NCI-H2196 treated with DMSO at 0.1 percent for 48 hours (cell line): ENCODE results near the gene DAB1.

Source experiments
- DNase-seq: peaks from one replicate; lab custom pipeline; 2025; ENCODE audit not compliant: unreplicated experiment; lab: John Stamatoyannopoulos, UW

The DAB1 gene

DNA sequence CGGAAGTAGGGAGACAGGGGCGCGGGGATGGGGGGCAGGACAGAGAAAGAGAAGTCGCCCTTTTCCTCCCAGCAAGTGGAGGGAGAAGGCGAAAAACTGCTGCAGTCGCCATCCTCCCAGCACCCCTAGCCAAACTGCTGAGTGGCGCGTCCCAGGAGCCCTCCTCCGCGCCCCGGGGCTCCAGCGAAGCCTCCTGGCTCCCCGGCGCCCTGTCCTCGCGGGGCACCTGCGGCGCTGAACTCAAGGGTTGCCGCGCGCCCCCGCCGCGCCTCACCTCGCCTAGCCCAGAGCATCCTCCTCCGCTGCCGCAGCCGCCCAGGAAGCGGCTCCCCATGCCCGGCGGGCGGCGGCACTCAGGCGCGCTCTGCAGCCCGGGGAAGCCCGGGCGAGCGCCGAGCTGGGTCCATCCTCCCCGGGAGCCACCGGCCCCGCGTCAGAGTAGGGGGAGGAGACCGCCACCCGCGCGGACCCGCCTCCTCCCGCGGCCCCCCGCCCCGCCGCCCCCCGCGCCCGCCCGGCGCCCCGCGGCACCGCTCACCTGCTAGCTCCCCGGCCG is at the start of gene DAB1:
Gene DAB1 (minus strand): TSS at position 405 of the 556 bp plus-strand sequence. CDS start 133,030 bp downstream, outside the sequence.
- no peak for DNase-seq

DNA sequence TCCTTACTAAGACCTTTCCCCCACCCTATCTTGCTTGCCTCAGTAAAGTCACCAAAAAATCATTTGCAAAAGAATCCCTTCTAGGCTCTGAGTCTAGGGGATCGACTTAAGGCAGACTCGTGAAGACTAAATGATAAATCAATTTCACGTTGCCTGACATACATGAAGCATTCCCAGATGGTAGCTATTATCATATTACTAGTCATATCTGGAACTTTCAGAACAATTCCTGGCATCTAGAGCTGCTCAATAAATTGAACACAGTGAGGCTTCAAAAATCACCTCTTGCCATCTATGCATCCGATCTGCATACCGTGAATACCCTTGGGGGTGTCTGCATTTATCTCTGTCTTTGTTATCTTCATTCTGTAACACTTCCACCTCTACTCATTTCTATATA is 49.6 kb upstream of the DAB1 start:
- DNase-seq: no peak

DNA sequence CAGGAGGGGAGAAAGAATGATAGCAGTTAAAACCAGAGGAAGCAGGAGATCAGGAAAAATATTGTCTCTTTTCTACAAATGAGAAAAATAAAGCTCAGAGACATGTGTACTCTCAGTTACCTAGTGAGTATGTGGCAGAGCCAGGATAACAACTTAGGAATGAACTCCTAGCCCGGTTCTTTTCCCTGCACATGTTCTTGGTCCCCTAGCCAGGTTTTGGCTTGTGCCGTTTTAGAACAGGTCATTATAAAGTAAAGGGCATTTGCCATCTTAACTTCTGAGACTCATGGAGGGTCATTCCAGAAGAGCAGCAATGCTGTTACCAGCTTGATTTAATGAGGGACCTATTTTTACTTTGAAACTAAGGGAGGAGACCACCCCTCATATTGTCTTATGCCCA is 48.1 kb upstream of the DAB1 start:
- no peak for DNase-seq

DNA sequence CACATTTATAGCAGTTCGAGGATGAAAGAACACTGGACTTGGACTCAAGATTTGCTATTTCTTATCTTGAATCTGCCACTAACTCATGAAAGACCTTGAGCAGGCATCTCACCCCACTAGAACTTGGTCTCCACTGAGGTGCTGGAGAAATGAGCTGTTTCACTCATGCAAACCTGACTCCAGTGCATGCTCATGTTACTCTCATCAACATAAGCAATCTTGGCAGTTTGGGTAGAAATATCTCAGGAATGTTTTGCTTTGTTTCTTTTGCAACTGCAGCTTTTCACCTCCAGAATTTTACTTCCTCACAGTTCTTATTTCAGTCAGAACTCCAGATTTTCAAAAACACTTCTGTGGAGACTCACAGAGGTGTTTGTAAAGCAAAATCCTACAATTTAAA is 46.2 kb upstream of the DAB1 start:
- DNase-seq: no peak

DNA sequence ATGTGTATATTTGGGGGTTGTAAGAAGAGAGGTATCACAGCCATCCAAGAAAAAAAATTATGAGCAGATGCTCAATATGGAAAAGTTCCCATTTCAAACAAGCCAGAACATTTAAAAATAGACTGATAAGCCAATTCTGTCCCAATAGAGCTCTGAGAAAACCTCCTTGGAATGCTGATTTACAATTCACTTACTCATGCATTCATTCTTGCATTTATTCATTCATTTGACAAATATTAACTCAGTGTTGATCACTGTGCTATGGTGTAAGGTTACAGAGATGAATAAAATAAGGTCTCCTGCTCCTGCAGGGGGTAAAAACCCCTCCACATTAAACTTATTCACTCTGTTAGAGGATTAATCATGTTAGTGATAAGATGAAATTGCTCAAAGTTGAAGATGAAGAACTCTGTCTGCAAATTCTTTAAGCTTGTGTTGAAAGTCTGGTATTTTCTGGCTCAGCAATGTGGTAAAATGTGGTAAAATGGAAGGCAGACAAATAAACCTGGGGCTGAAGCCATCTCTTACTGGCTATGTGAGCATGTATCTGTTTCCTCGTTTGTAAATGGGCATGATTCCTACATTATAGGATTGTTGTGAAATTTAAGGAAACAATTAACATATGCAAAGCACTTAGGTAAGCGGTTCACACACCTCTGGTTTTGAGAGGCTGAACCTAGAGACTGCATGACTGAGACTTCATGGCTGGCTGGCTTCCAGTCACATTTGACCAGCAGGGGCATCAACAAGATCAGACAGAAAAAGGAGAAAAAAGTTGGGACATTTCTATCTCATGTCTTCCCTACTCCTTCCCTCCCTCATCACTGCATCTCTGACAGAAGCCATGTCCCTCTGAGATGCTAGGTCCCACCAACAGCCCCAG is 45.0 kb upstream of the DAB1 start:
- no peak for DNase-seq

DNA sequence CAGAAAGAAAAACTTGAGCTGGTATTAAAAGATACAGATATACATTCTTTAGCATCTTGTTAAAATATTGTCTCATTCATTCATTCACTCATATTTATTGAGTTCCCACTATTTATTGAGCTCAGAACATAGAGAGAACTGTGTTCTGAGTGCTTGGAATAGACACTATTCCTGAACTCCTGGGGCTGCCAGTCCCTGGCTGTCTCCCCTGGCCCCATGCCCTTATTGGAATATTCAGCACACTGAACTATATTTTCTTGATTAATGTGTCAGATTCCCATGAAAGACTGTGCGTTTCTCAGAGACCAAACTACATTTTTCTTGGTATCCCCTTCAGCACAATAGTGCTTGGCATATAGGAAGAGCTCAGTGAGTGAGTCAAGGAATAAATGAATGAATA is 44.0 kb upstream of the DAB1 start:
- no peak for DNase-seq

DNA sequence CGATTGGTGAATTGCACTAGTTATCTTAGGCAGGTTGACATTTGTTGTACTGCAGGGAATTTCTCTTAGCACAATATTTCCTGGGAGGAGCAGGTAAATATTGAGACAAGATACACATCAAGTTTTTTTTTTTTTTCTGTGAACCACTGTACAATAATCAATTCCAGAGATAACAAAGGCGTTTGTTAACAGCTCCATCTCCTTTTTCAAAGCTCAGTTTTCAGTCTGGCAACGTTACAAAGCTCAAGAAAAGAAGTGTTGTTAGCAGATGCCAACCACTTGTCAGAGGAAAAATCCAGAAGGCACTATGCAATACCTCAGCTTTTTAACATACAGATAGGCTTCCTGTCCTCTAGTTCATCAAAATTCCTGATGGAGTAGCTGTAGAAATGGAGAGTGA is 40.9 kb upstream of the DAB1 start:
- DNase-seq: no peak

DNA sequence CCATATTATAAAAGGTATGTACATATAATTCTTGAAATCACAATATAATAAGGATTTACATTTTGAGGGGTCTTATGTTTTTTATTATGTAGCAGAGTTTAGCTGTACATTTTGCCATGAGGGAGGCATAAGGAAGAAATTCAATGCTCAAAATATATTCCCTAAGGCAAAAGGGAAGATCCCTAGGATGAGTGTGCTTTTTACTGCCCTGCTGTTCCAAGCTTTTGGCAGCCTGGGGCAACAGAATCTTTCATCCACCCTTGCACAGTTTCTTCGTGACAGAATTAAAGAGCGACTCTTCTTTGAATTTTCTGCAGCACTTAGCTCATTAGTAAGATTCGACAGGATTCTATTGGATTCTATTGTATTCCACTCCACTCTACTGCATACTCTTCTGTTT is 39.5 kb upstream of the DAB1 start:
- no peak for DNase-seq

DNA sequence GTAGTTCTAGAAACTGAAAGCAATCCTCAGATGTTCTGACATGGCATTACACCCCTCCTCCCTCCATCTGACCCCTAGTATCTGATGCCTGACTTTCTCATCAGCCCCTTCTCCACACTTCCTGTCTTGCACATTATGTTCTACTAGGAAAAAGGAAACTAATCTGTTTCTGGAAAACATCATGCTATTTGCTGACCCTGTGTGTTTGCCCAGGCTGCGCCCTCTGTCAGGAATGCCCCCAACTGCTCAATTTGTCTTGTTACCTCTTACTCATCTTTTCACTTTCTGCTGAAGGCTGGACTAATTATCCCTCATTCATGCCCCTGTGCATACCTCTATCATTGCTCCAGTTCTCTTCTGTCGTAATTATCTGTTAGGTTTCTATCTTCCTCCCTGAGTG is 37.5 kb upstream of the DAB1 start:
- DNase-seq: no peak

DNA sequence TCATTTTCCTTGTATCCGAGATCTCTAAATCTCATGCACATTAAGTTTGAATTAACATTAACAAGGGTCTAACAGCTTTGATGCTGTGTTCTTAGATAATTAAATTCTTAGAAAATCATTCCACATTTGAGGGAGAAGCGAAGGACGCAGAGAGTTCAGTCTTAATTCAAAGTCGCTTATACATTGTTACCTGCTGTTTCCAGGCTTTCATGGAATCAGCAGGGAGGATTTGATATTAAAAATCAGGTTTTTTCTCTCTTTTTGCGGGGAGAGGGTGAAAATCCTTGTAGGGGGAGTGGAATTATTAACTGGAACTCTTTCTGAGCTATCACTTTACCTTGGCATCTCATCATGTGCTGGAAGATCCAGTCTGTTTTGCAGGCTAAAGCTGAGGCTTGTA is 27.7 kb upstream of the DAB1 start:
- DNase-seq: no peak

DNA sequence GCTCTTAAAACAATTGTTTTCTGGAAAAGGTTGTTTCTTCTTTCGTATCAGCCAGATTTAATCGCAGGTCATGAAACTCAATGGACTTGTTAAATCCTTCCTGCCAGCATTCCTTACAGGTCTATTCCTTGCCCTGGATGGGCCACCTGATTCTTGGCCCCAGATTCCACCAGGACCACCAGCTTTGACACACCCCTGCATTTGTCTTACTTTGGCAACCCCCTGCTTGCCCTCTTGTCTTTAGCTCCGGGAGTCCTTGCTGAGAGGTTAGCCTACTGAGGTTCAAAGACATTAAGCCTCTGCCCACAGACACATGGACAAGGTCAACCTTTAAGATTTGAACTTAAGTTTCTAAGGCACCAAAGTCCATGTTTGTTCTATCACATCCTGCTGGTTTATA is 27.1 kb upstream of the DAB1 start:
- DNase-seq: no peak

DNA sequence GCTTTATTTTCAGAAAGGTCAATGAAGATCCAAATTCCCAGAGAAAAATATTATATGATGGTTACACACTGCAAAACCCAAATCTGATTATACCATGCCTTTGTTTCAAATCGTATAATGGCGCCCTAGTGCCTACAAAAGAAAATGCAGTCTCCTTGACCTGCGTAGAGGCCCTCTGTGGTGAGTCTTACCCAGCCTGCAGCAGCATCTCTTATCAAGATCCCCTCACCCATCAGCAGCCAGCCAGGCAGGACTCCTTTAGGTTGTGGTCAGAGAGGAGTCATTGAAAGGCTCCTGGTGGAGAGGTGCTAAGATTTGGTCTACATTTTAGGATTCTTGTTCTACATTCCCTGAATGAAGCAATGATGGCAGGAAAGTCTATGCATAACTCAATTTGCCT is 23.7 kb upstream of the DAB1 start:
- no peak for DNase-seq

DNA sequence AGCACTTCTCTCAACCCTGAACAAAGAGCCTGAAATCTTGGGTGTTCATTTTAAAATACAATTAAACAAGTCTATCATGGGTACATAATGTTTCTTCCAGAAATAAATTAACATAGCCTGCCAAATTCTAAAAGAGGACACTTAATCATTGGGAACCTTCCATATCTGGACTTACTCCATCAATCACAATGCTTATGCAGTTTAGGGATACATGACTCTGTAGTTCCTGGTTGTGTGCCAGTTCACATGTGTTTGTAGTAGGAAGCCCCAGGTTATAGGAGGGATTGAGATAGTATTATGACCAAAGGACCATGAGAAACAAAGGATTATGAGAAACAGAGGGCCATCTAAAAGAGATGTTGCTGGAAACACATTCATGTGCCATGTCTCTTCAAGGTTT is 19.1 kb upstream of the DAB1 start:
- DNase-seq: no peak

DNA sequence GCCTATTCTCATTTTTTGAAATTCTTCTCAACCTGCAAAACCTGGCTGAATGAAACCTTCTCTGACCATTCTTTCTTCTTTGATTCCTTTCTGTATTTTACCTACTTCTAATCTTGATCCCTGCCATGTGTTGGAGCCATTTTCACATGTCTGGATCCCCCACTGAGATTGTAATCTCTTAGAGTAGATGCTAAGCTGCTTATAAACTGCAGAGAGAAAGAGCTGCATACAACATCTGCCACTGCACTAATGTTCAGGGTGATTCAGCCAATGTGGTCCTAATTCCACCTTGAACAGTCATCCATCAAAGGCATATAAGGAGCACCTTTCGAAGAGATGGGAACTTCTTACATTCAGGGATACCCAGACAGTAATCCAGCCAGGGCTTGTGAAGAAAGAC is 16.2 kb upstream of the DAB1 start:
- DNase-seq: no peak

DNA sequence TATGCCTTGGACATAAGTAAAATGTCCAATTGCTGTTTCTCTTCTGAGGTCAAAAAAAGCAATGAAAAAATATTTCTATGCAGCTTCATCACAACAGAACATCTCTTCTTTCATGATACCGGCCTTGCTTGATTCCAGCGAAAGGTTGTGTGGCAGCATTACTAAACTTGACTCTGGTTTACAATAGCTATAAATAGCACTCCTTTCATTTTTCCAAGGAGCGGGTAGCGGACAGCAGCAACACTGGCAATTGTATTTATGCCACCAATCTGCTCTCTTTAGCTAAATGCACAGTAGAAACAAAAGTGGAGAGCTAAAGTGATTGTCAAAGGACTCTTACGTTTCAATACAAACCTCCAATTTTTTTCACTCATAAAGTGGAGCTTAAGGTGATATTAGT is 7.5 kb upstream of the DAB1 start:
- DNase-seq: no peak

DNA sequence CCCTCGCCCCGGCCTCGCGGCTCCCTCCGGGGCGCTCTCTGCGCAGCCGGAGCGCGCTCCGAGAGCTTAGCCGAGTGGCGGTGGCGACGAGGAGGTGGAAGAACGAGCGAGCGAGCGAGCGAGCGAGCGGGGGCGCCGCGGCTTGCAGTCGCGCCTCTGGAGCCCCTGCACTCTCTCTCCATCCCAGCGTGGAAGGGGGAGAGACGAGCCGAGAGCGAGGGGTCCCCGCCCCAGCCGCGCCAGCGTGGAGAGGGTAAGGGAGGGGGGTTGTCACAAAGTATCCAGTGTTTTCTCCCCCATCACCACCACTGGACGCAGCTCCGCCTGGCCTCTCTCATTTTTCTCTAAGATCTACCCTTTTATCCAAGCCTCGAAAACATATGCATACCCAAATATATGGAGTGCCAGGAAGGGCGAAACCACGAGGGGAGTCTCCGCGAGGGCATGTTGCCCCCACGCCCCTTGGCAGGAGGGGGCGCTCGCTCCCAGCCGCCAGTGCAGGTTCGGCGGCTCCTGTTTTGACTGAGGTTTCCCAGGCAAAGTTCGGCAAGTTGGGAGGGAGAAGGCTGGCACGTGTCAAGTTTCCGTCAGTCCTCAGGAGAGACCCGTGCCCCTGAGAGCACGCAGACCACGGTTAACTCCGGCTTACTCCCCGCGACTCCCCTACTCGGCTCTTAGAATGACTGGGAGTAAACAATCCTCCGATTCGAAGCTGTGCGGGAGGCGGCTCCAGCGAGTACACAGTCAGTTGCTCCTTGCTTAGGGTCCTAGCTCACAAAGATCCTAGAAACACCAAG is 569 bp upstream of the DAB1 start:
- DNase-seq: no peak

DNA sequence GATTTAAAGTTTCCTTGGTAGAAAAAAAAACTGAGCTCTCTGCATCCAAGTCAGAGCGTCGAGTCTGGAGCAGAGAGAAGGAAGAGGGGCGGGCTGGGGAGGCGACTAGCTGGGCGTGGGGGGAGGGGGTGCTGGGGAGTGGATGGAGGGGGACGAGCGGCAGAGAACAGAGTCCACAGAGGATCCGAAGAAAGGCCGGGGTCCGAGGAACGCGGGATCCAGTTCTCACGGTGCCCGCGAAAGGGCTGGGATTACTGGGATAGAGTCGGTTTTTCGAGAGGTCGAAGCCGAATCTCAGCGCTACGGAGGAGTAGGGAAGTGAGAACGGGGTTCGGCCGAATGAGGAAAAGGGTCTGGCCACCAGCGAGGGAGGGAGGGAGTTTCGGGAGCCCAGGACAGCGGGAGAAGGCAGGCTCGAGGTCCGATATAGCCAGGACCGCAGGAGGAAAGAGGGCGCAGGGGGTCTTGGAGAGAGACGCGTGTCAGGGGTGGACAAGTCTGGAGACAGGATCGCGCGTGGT is 665 bp downstream of the DAB1 start:
- no peak for DNase-seq

DNA sequence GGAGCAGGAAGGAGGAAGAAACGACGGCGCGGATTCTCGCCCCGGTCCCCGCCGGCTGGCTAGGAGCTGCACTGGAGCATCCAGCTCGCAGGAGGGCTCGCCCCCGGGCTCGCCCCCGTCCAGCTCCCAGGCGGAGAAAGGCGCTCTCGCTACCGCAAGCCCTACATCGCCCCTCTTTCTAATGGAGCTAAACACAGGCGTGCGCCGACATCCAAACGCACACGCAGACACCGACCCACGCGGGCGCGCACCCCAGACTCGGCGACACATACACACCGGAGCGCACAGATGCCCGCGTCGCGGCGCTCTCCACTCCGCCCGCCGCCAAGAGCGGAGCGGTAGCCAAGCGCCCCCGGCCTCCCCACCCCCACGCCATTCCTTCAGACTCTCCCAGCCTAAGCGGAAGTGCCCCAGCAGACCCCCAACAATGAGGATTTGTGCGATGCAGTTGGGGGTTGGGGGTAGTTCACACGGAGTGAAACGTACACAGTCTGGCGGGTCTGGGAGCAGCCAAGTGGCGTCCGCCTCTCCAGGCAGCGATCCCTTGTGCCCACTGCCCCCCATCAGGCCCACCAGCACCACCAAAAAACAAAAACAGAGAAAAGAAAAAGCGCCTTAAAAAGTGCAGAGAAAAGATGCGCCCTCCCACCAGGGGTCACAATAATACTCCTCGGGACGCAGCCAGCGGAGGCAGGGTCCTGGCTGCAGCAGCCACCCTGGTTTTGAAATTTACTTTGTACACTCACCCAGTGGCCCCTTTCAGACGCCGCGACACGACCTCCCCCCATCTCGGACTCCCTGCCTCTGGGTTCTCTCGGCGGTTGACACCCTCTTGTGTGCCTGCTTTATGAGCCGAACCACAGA is 1.4 kb downstream of the DAB1 start:
- no peak for DNase-seq

DNA sequence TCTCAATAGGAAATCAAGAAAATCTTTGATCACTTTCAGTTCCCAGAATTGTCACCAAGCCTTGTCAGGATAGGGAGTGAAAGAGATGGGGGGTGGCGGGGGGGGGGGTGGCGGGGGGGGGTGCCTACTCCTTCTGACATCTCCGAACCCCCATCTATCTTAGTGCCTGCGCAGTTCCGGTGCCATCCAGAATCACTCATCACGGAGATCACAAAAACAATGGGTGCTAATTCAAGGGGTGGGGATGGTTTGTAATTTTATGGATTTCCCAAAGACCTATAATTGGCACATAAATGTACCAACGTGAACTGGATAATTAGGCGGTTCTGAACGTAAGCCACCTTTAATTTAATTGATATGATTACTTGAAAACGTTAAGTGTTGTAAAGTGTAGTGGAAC is 2.1 kb downstream of the DAB1 start:
- DNase-seq: no peak

DNA sequence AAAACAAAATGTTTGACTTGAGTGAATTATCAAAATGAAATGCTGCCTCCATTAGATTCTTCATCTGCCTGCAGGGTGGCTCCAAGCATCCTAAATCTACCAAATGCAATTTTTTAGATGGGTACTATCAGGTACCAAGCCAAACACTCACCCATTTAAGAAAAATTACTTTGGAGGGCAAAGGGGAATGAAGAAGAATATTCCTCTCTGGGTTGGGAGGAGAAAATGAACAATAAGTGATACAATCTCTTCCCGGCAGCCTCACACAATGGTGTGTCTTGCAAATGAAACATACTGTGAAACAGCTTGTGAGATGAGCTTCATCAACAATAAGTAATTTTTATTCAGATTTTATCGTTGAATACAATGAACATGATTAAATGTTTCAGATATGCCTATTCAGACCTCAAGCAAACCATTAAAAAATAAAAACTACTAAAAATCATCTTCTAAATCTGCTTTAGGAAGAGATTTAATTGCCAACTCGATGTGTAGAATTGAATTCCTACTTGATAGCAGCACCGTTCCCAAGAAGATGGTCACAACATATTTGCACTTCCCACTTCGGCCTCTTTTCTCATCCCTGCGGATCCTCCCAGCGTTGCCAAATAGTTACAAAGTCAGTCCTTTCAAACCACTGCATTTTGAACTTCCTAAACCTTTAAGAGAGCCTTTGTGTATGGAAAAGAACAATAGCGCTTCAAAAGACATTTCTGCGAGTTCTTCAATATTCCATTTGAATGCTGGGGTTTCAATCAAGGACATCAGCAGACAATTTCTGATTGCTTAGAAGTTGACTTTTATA is 2.7 kb downstream of the DAB1 start:
- no peak for DNase-seq
